B cell (primary cell): ENCODE data around the gene HIGD1A. TPM values are rescaled to one million over a fixed set of nuclear protein-coding genes. Genes with fewer than 3 reads are reported as not detected.
"Not testable (repeated sequence)": the region's sequence is repeated elsewhere in the genome, so short reads cannot be mapped to it uniquely, and the experiment has no call there.

Source experiments
- ATAC-seq: fragments of 200-7000 bp; cut with Tn5 transposase; one replicate; pipeline ENCODE4 v1.10.0; 2021; ENCODE audit warnings: low read depth, mild to moderate bottlenecking, moderate number of reproducible peaks, moderate library complexity
- CTCF ChIA-PET: fragments of 350-600 bp; sonication (Branson Sonifier 250); formaldehyde crosslinking; loops from one replicate; lab custom pipeline; 2021; ENCODE audit warnings: antibody characterized with exemption, inconsistent platforms; lab: Charles Lee
- POLR2A ChIA-PET: fragments of 350-600 bp; sonication (Branson Sonifier 250); formaldehyde crosslinking; loops from one replicate; lab custom pipeline; 2021; ENCODE audit warnings: antibody characterized with exemption; lab: Charles Lee
- DNase-seq: peaks from one replicate; pipeline ENCODE4 v3.0.0; 2013
- H2AFZ ChIP-seq: 2 replicates; pipeline ENCODE4 v1.6.1; 2012; ENCODE audit warnings: mild to moderate bottlenecking, low read depth, low read length; ENCODE audit not compliant: insufficient read depth, poor library complexity, severe bottlenecking
- H3K27ac ChIP-seq, 2 donors: 1 replicate in 1 of 2; 2 replicates in 1 of 2; pipeline ENCODE4 v1.5.1; 2012 to 2013; ENCODE audit warnings: low read length in 2 of 2, mild to moderate bottlenecking in 2 of 2, moderate library complexity in 1 of 2
- H3K27me3 ChIP-seq, 4 experiments: fragments of 200-600 bp in 1 of 4; sonication (generic) in 1 of 4; replicated peaks in 1 of 4; 1 replicate in 2 of 4; 2 replicates in 2 of 4; pipeline versions ENCODE4 v1.6.1 to v1.7.0; 2013 to 2016; ENCODE audit warnings: low read length in 3 of 4, mild to moderate bottlenecking in 2 of 4, mixed read lengths in 1 of 4, moderate library complexity in 1 of 4; ENCODE audit not compliant: insufficient read depth in 4 of 4, control insufficient read depth in 3 of 4; ENCODE audit errors: control extremely low read depth in 1 of 4
- H3K36me3 ChIP-seq, 2 experiments: replicated peaks in 1 of 2; 1 replicate in 1 of 2; 2 replicates in 1 of 2; pipeline versions ENCODE4 v1.6.1 to v1.7.1; 2013; ENCODE audit warnings: low read length in 1 of 2; ENCODE audit not compliant: insufficient read depth in 2 of 2, control insufficient read depth in 1 of 2; ENCODE audit errors: control extremely low read depth in 1 of 2, extremely low read depth in 1 of 2
- H3K4me1 ChIP-seq, 2 donors: fragments of 200-600 bp in 1 of 2; sonication (generic) in 1 of 2; 1 replicate in 1 of 2; 2 replicates in 1 of 2; pipeline versions ENCODE4 v1.5.1 to v1.6.1; 2013 to 2017; ENCODE audit warnings: low read length in 2 of 2; ENCODE audit not compliant: control insufficient read depth in 2 of 2, insufficient read depth in 2 of 2
- H3K4me2 ChIP-seq: replicated peaks from 2 replicates; pipeline ENCODE3; 2012; ENCODE audit warnings: mild to moderate bottlenecking, low read depth, low read length; ENCODE audit not compliant: poor library complexity, severe bottlenecking
- H3K4me3 ChIP-seq, 5 experiments: fragments of 200-600 bp in 1 of 5; sonication (generic) in 1 of 5; 1 replicate in 3 of 5; 2 replicates in 2 of 5; pipeline versions ENCODE4 v1.5.1 to v1.7.0; 2011 to 2016; ENCODE audit warnings: low read length in 4 of 5, mild to moderate bottlenecking in 4 of 5, low read depth in 2 of 5, control low read depth in 1 of 5, moderate library complexity in 1 of 5; ENCODE audit not compliant: insufficient read depth in 1 of 5; ENCODE audit errors: control extremely low read depth in 1 of 5, extremely low read depth in 1 of 5
- H3K79me2 ChIP-seq: fragments of 200-600 bp; sonication (generic); one replicate; pipeline ENCODE4 v1.6.0; 2016; ENCODE audit warnings: low read length; ENCODE audit not compliant: control insufficient read depth, insufficient read depth
- H3K9ac ChIP-seq: fragments of 200-600 bp; sonication (generic); 2 replicates; pipeline ENCODE4 v1.6.1; 2017; ENCODE audit warnings: mild to moderate bottlenecking, low read length, moderate library complexity
- H3K9me3 ChIP-seq, 3 donors: one replicate each; pipeline versions ENCODE4 v1.6.1 to v1.7.1; 2013; ENCODE audit warnings: low read length in 2 of 3; ENCODE audit not compliant: control insufficient read depth in 2 of 3, insufficient read depth in 1 of 3; ENCODE audit errors: control extremely low read depth in 1 of 3
- H4K20me1 ChIP-seq: 2 replicates; pipeline ENCODE4 v1.6.0; 2012; ENCODE audit warnings: mild to moderate bottlenecking, low read length; ENCODE audit not compliant: insufficient read depth, control insufficient read depth, poor library complexity, severe bottlenecking
- H3K27ac Mint-ChIP-seq: one replicate; pipeline ENCODE4 v1.8.0; 2021; ENCODE audit warnings: mixed read lengths
- H3K27me3 Mint-ChIP-seq: one replicate; pipeline ENCODE4 v1.8.0; 2021; ENCODE audit warnings: mixed read lengths
- H3K4me1 Mint-ChIP-seq: one replicate; pipeline ENCODE4 v1.8.0; 2021; ENCODE audit warnings: mixed read lengths
- H3K4me3 Mint-ChIP-seq: one replicate; pipeline ENCODE4 v1.8.0; 2021; ENCODE audit warnings: mixed read lengths
- H3K9me3 Mint-ChIP-seq: one replicate; pipeline ENCODE4 v1.8.0; 2022; ENCODE audit warnings: mixed read lengths; ENCODE audit not compliant: insufficient read depth
- CTCF ChIP-seq: fragments of 200-600 bp; IDR thresholded peaks from one replicate; pipeline ENCODE4 v1.8.0; 2022; ENCODE audit warnings: antibody characterized with exemption, mild to moderate bottlenecking
- EZH2 ChIP-seq: IDR thresholded peaks from 2 replicates; pipeline ENCODE4 v1.6.1; 2012; ENCODE audit warnings: borderline replicate concordance, low read depth, mild to moderate bottlenecking, moderate library complexity, low read length; ENCODE audit not compliant: insufficient read depth, poor library complexity, severe bottlenecking
- WGBS: methylation state at CpG from one replicate; pipeline ENCODE4 v1.1.5; 2013; ENCODE audit warnings: missing lambda C conversion rate; ENCODE audit not compliant: insufficient coverage; 5-methylcytosine and 5-hydroxymethylcytosine counted together
- intact Hi-C: fragments of 100-400 bp; cut with micrococcal nuclease; formaldehyde crosslinking; loops from one replicate; pipeline ENCODE4 v1.10.0; 2022
- polyA plus RNA-seq: library from polyadenylated mRNA; depleted of rRNA; stranded (reverse); fragments of >200 nt; gene quantifications from 2 replicates; pipeline ENCODE4 v1.2.3, GENCODE V29; 2012
- total RNA-seq, 2 donors: library from RNA; stranded (reverse); fragments of 120-200 nt in 1 of 2; gene quantifications; 1 replicate in 1 of 2; 2 replicates in 1 of 2; pipeline versions ENCODE4 v1.2.3 to v1.2.4, GENCODE V29; 2013 to 2022

Gene HIGD1A
- total and polyA plus RNA-seq, 2 donors (not counting 1 experiment from before 2014, with no cell fraction given), result 14.2 to 16.5 TPM

- no peak overlapping the region for H3K4me3 ChIP-seq
- intact Hi-C loops, result no loop called here
- ATAC-seq (no peak), DNase-seq (no peak)
- Mint-ChIP-seq H3K27ac (no peak overlapping the region), H3K4me3 (no peak overlapping the region), H3K4me1 (peaks cover 8% of the 10 kb centered on the region), H3K9me3 (no peaks in the 10 kb centered on the region), H3K27me3 (peaks cover 2% of the 10 kb centered on the region)
- ChIA-PET POLR2A (no interaction called here), CTCF (interaction anchor here (2.2 kb wide), 1 partner anchor 67 kb away, joined by 6 read pairs; no protein-coding TSS in a partner anchor)
- H4K20me1 ChIP-seq, result no peaks in the 10 kb centered on the region
- no peaks in the 10 kb centered on the region for H3K79me2 ChIP-seq
- H3K9me3 ChIP-seq, result no peaks in the 10 kb centered on the region
- no peak overlapping the region for H3K4me2 ChIP-seq
- 100% methylated on average over 1 of the region's 5 CpGs for WGBS
- H3K36me3 ChIP-seq, result no peaks in the 10 kb centered on the region
- peaks cover 0 to 5% of the 10 kb centered on the region in 2 donors for H3K4me1 ChIP-seq
- no peak overlapping the region for H2AFZ ChIP-seq
- TF ChIP-seq CTCF (no peak), EZH2 (no peak)
- no peak overlapping the region for H3K27ac ChIP-seq
- H3K9ac ChIP-seq, result no peak overlapping the region
- H3K27me3 ChIP-seq, result no peaks in the 10 kb centered on the region
These were observed 10.0 kb upstream of the HIGD1A start for GRCh38 chr3:42814246-42814645.

- not testable (repeated sequence) for H2AFZ ChIP-seq, H3K27ac Mint-ChIP-seq
These were observed 7.0 kb upstream of the HIGD1A start for GRCh38 chr3:42811118-42811883.

GRCh38 chr3:42810706-42811105 lies 6.4 kb upstream of the HIGD1A start:
- H3K27me3 ChIP-seq, H3K9me3 Mint-ChIP-seq, DNase-seq, H3K4me1 ChIP-seq, H2AFZ ChIP-seq, H3K4me3 Mint-ChIP-seq, POLR2A ChIA-PET, H3K9ac ChIP-seq, H3K4me2 ChIP-seq, H3K27ac ChIP-seq, H3K36me3 ChIP-seq, H3K9me3 ChIP-seq, CTCF ChIA-PET, intact Hi-C loops, H3K79me2 ChIP-seq, H3K4me3 ChIP-seq, H3K27ac Mint-ChIP-seq, H4K20me1 ChIP-seq, ATAC-seq, H3K4me1 Mint-ChIP-seq: not testable (repeated sequence)
- WGBS, result 98% methylated on average over 7 of the region's 10 CpGs
- H3K27me3 Mint-ChIP-seq, result peaks cover 17% of the 10 kb centered on the region

More at GRCh38 chr3:42811118-42811883, 7.0 kb upstream of the HIGD1A start:
- 8% methylated on average over 11 of the region's 15 CpGs for WGBS
- H3K4me2 ChIP-seq, POLR2A ChIA-PET, H3K4me3 Mint-ChIP-seq, H4K20me1 ChIP-seq, H3K4me1 ChIP-seq, H3K9me3 Mint-ChIP-seq, ATAC-seq, H3K9ac ChIP-seq, H3K4me1 Mint-ChIP-seq, H3K79me2 ChIP-seq, H3K27me3 ChIP-seq, intact Hi-C loops, H3K36me3 ChIP-seq, H3K27ac ChIP-seq, H3K9me3 ChIP-seq, CTCF ChIA-PET, H3K4me3 ChIP-seq: not testable (repeated sequence)
- peaks cover 11% of the 10 kb centered on the region for H3K27me3 Mint-ChIP-seq
- DNase-seq, result peak; percentile 24
